Thyroid gland (tissue), 4 donors: ENCODE measurements around the gene CFAP206. TPM values are rescaled to one million over a fixed set of nuclear protein-coding genes. Genes with fewer than 3 reads are reported as not detected.

ENCODE experiments used
- DNase-seq, 2 donors: peaks; one replicate each; pipeline ENCODE4 v3.0.0-alpha.2; 2019
- H3K27ac ChIP-seq, 3 donors: fragments of 200-600 bp; sonication (generic); 1 replicate in 2 of 3; 2 replicates in 1 of 3; pipeline ENCODE4 v1.5.1; 2016 to 2019; ENCODE audit warnings: mild to moderate bottlenecking in 1 of 3, moderate library complexity in 1 of 3
- H3K27me3 ChIP-seq: fragments of 200-600 bp; sonication (generic); one replicate; pipeline ENCODE4 v1.5.1; 2019
- H3K36me3 ChIP-seq, 2 donors: fragments of 200-600 bp; sonication (generic); one replicate each; pipeline ENCODE4 v1.5.1; 2016 to 2019
- H3K4me1 ChIP-seq, 2 donors: fragments of 200-600 bp; sonication (generic); one replicate each; pipeline ENCODE4 v1.5.1; 2017 to 2019
- H3K4me3 ChIP-seq, 3 donors: fragments of 200-600 bp; sonication (generic); replicated peaks in 1 of 3; 1 replicate in 2 of 3; 2 replicates in 1 of 3; pipeline ENCODE4 v1.5.1; 2016; ENCODE audit warnings: mild to moderate bottlenecking in 1 of 3
- H3K9me3 ChIP-seq: fragments of 200-600 bp; sonication (generic); one replicate; pipeline ENCODE4 v1.5.1; 2017
- POLR2A ChIP-seq, 2 donors: fragments of 450-650 bp; IDR thresholded peaks; one replicate each; pipeline ENCODE4 v1.6.1; 2017; ENCODE audit warnings: antibody characterized with exemption in 2 of 2, mild to moderate bottlenecking in 2 of 2, moderate library complexity in 1 of 2
- WGBS, 2 donors: methylation state at CpG; one replicate each; pipeline ENCODE4 v1.1.5; 2017; 5-methylcytosine and 5-hydroxymethylcytosine counted together
- intact Hi-C: fragments of 100-400 bp; cut with DNase I; formaldehyde crosslinking; loops from one replicate; pipeline ENCODE4 v1.15.1; 2023
- total RNA-seq, 4 donors: library from RNA; depleted of rRNA; stranded (reverse); fragments of >200 nt; gene quantifications; one replicate each; pipeline ENCODE4 v1.2.3, GENCODE V29; 2016
- TF ChIP-seq, protein P1 (sequence below), 6 experiments: fragments of 200-600 bp in 3 of 6; fragments of 450-650 bp in 3 of 6; sonication (generic) in 3 of 6; IDR thresholded peaks; one replicate each; pipeline ENCODE4 v1.5.1; 2016 to 2019; ENCODE audit warnings: antibody characterized with exemption in 6 of 6, mild to moderate bottlenecking in 2 of 6, inconsistent platforms in 1 of 6, moderate library complexity in 1 of 6

The CFAP206 gene
- total RNA-seq, 4 donors from 2014 or later = 1.2 to 4.1 (median 3.8) TPM

DNA sequence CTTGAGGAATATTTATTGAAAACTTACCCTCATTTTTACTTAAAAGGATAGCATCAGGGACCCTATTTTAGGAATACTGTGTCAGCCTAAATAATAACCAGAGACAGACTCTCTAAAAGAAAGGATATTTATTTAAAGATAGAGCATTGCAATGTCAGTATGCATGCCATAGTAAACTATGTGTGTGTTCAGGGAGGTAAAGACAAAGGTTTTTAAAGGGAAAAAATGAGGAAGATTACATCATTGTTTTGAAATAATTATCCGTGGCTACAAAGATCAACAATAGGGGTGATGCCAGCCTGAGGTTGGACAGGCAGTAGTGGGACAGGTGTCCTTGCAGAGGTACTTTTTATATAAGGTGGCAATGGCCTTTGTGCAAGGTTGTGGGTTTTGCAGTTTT lies 23.7 kb upstream of the CFAP206 start:
- H3K4me3 ChIP-seq = no peak overlapping the region
- no peak overlapping the region for H3K27ac ChIP-seq
- H3K36me3 ChIP-seq = no peaks in the 10 kb centered on the region
- TF ChIP-seq, protein P1, sequence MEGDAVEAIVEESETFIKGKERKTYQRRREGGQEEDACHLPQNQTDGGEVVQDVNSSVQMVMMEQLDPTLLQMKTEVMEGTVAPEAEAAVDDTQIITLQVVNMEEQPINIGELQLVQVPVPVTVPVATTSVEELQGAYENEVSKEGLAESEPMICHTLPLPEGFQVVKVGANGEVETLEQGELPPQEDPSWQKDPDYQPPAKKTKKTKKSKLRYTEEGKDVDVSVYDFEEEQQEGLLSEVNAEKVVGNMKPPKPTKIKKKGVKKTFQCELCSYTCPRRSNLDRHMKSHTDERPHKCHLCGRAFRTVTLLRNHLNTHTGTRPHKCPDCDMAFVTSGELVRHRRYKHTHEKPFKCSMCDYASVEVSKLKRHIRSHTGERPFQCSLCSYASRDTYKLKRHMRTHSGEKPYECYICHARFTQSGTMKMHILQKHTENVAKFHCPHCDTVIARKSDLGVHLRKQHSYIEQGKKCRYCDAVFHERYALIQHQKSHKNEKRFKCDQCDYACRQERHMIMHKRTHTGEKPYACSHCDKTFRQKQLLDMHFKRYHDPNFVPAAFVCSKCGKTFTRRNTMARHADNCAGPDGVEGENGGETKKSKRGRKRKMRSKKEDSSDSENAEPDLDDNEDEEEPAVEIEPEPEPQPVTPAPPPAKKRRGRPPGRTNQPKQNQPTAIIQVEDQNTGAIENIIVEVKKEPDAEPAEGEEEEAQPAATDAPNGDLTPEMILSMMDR (IDR thresholded peaks at IDR 0.05) = no peak
- TF ChIP-seq POLR2A (IDR thresholded peaks at IDR 0.05) = no peak
- DNase-seq = no peak
- H3K9me3 ChIP-seq = no peaks in the 10 kb centered on the region
- WGBS, 2 donors = 67 to 72% methylated on average over 1 of the region's 1 CpG
- H3K27me3 ChIP-seq = no peaks in the 10 kb centered on the region
- no peaks in the 10 kb centered on the region for H3K4me1 ChIP-seq
- intact Hi-C loops = no loop called here

DNA sequence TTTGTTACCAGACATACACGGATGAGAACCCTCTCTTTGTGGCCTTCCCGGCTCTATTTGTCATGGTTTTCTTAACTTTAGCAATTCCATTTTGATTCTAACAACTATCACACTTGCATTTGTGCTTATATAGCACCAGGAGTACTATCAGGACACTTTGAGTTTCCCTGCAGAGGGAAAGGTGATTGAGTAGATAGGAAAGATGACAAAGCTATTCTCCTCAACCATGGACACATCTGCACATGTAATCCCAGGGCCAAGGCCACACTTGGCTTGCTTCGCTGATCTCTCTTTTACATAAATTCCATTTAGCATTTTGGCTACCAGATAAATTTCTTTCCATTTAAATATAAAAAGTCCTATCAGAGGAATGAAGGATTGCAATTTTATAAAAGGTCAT lies 23.3 kb upstream of the CFAP206 start:
- H3K27ac ChIP-seq = no peak overlapping the region
- H3K36me3 ChIP-seq = no peaks in the 10 kb centered on the region
- H3K4me1 ChIP-seq = no peaks in the 10 kb centered on the region
- TF ChIP-seq POLR2A (IDR thresholded peaks at IDR 0.05) = no peak
- TF ChIP-seq, protein P1 (IDR thresholded peaks at IDR 0.05) = no peak
- intact Hi-C loops = no loop called here
- H3K4me3 ChIP-seq = no peak overlapping the region
- no peaks in the 10 kb centered on the region for H3K27me3 ChIP-seq
- WGBS, 2 donors = 85 to 89% methylated on average over 3 of the region's 3 CpGs
- no peaks in the 10 kb centered on the region for H3K9me3 ChIP-seq
- no peak for DNase-seq

DNA sequence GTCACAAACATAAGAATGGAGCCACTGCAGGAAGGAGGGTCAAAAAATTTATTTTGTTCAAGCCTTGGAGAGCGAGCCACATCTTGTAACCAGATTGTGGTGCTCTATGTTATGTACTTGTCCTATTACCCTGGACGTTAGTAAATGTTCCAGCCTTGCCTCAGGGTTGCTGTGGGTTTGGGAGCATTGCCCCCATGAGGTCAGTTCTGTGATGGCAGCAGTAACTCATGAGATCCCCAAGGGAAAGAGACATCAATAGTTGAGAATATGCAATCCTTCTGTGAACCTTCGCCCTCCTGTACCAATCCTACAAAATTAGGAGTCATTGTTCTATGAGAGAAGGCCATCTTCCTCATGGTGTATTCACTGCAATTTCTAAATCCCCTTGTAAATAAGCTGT lies 16.4 kb upstream of the CFAP206 start:
- intact Hi-C loops = no loop called here
- no peaks in the 10 kb centered on the region for H3K9me3 ChIP-seq
- TF ChIP-seq POLR2A (IDR thresholded peaks at IDR 0.05) = no peak
- TF ChIP-seq, protein P1 (IDR thresholded peaks at IDR 0.05) = peak in 1 of 6 experiments; percentile 20

DNA sequence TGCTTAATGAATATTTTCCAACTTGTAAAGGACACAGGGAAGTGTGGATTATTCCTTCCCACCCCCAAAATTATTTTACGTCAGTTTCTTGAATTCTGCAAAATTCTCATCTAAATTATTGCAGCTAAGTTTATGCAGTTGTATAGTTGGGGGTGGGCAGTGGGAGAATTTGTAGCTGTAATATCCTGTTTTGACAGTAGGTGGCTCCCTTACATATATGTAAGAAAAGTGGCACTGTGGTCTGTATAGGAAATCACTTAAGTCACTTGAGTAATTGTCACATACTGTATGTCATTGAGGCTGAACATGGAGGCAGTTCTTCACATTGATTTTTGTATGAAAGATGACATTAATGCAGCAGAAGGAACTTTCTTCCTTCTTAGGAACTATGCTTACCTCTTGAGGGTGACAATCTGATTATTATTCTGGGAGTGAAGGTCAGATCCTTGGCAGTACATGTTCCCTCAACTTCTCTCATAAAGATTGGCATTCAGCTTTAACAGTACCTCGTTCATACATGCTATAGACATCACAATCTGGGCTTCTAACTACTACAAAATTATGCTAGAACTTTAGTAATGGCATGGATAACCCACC lies 14.6 kb upstream of the CFAP206 start:
- 3 to 5% methylated on average over 2 of the region's 2 CpGs for whole genome bisulfite sequencing, 2 donors
- H3K4me3 ChIP-seq = no peak overlapping the region
- no peak overlapping the region for H3K27ac ChIP-seq
- no peaks in the 10 kb centered on the region for H3K9me3 ChIP-seq
- intact Hi-C loops = no loop called here
- no peaks in the 10 kb centered on the region for H3K36me3 ChIP-seq
- no peaks in the 10 kb centered on the region for H3K27me3 ChIP-seq
- TF ChIP-seq POLR2A (IDR thresholded peaks at IDR 0.05) = no peak
- TF ChIP-seq, protein P1 (IDR thresholded peaks at IDR 0.05) = peak in 5 of 6 experiments; percentile 62 to 89 (median 78)
- peak; percentile 11 to 30 for DNase-seq
- no peaks in the 10 kb centered on the region for H3K4me1 ChIP-seq

More for the DNA sequence above, 16.4 kb upstream of the CFAP206 start:
- H3K4me3 ChIP-seq = no peak overlapping the region
- no peak for DNase-seq
- no peaks in the 10 kb centered on the region for H3K4me1 ChIP-seq
- no peaks in the 10 kb centered on the region for H3K36me3 ChIP-seq
- 63 to 77% methylated on average over 3 of the region's 3 CpGs for WGBS, 2 donors
- no peak overlapping the region for H3K27ac ChIP-seq
- H3K27me3 ChIP-seq = no peaks in the 10 kb centered on the region

DNA sequence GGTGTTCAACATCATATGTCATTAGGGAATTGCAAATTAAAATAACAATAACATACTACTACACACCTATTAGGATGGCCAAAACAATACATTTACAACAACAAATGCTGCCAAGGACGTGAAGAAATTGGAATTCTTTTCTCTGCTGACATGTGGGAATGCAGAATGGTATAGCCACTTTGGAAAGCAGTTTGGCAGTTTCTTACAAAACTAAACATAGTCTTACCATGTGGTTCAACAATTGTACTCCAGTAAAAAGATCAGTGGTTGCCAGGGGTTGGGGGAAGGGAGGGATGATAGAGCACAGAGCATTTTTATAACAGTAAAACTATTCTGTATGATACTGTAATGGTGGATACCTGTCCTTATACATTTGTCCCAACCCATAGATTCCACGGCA lies 12.3 kb upstream of the CFAP206 start:
- intact Hi-C loops = no loop called here
- no peak for DNase-seq
- Histone ChIP-seq H3K27me3 (no peaks in the 10 kb centered on the region), H3K4me3 (no peak overlapping the region), H3K36me3 (no peaks in the 10 kb centered on the region), H3K4me1 (no peaks in the 10 kb centered on the region), H3K9me3 (no peaks in the 10 kb centered on the region), H3K27ac (no peak overlapping the region)
- WGBS, 2 donors = 84 to 93% methylated on average over 2 of the region's 2 CpGs
- no peak for TF ChIP-seq POLR2A (IDR thresholded peaks at IDR 0.05)
- TF ChIP-seq, protein P1 (IDR thresholded peaks at IDR 0.05) = no peak
